Kidney (tissue), 14 donors: ENCODE results near the gene ZNF729. TPM values are rescaled to one million over a fixed set of nuclear protein-coding genes. Genes with fewer than 3 reads are reported as not detected.
"Not testable (repeated sequence)": the region's sequence is repeated elsewhere in the genome, so short reads cannot be mapped to it uniquely, and the experiment has no call there.

ENCODE experiments used
- DNase-seq, 5 donors: peaks; one replicate each; pipeline ENCODE4 v3.0.0-alpha.2; 2013 to 2020
- FAIRE-seq: peaks from 2 replicates; lab custom pipeline; 2012; peaks lifted over from hg19 to GRCh38; lab: Jason Lieb, UNC
- H3K27ac ChIP-seq, 2 donors: one replicate each; pipeline ENCODE4 v1.7.0; 2013; ENCODE audit warnings: low read depth in 2 of 2, low read length in 2 of 2, inconsistent platforms in 1 of 2
- H3K27me3 ChIP-seq: one replicate; pipeline ENCODE4 v1.7.1; 2013; ENCODE audit warnings: low read length, inconsistent platforms; ENCODE audit not compliant: control insufficient read depth, insufficient read depth
- H3K36me3 ChIP-seq, 3 donors: one replicate each; pipeline versions ENCODE4 v1.7.0 to v1.7.1; 2013; ENCODE audit warnings: low read length in 3 of 3, control low read depth in 1 of 3, inconsistent platforms in 1 of 3; ENCODE audit not compliant: insufficient read depth in 3 of 3, control insufficient read depth in 2 of 3
- H3K4me1 ChIP-seq, 3 donors: one replicate each; pipeline versions ENCODE4 v1.7.0 to v1.7.1; 2013; ENCODE audit warnings: low read length in 3 of 3, inconsistent platforms in 1 of 3, low read depth in 1 of 3; ENCODE audit not compliant: control insufficient read depth in 2 of 3, insufficient read depth in 2 of 3
- H3K4me3 ChIP-seq, 3 donors: one replicate each; pipeline versions ENCODE4 v1.7.0 to v1.8.1; 2013; ENCODE audit warnings: low read length in 3 of 3, control low read depth in 1 of 3, inconsistent platforms in 1 of 3
- H3K9ac ChIP-seq, 3 donors: one replicate each; pipeline versions ENCODE4 v1.7.0 to v1.7.1; 2013; ENCODE audit warnings: low read length in 3 of 3, control low read depth in 1 of 3, inconsistent platforms in 1 of 3
- H3K9me3 ChIP-seq, 3 donors: one replicate each; pipeline versions ENCODE4 v1.7.0 to v1.7.1; 2013; ENCODE audit warnings: low read length in 3 of 3, control low read depth in 1 of 3, inconsistent platforms in 1 of 3; ENCODE audit not compliant: control insufficient read depth in 2 of 3, insufficient read depth in 1 of 3
- CTCF ChIP-seq: IDR thresholded peaks from 3 replicates; pipeline ENCODE4 v1.5.1; 2012; ENCODE audit warnings: mild to moderate bottlenecking, moderate library complexity, borderline replicate concordance; ENCODE audit not compliant: insufficient read depth; ENCODE audit errors: extremely low read depth
- intact Hi-C: fragments of 100-400 bp; cut with DNase I; formaldehyde crosslinking; loops from one replicate; pipeline ENCODE4 v1.11.1; 2022
- polyA plus RNA-seq: library from polyadenylated mRNA; stranded (reverse); fragments of 350-450 nt; fragmentation: Illumina TruSeq; extraction: RNeasy Lipid Tissue Mini Kit (QIAGEN cat#74804); gene quantifications from one replicate; pipeline ENCODE4 v1.2.3, GENCODE V29; 2014; ENCODE audit warnings: low read depth, low replicate concordance; ENCODE audit not compliant: insufficient read depth
- total RNA-seq: library from RNA; stranded (reverse); fragmentation: NEBNext Ultra II Directional; extraction: Animal tissue kit (Norgen Biotek cat#: 25700); gene quantifications from one replicate; pipeline ENCODE4 v1.2.1, GENCODE V29; 2021
- donor health status: control.
- donor health status: control.
- donor health status: control.
- donor health status: control.
- donor health status: control.
- donor health status: DM: yes; HTN: yes; CAD: no.
- donor health status: Normal renal cell carcinoma (clear cell type).

Gene ZNF729
- total and polyA plus RNA-seq, 2 donors from 2014 or later = not detected

GRCh38 chr19:22257916-22258315 lies 28.3 kb upstream of the ZNF729 start:
- DNase-seq (no peak), FAIRE-seq (no peak)
- Histone ChIP-seq H3K27me3 (no peaks in the 10 kb centered on the region), H3K4me1 (no peaks in the 10 kb centered on the region), H3K27ac (no peak overlapping the region), H3K36me3 (no peaks in the 10 kb centered on the region), H3K4me3 (no peak overlapping the region), H3K9me3 (peaks cover 0 to 5% (median 2%) of the 10 kb centered on the region in 3 donors), H3K9ac (no peak overlapping the region)
- TF ChIP-seq CTCF = no peak
- intact Hi-C loops = no loop called here

- no peaks in the 10 kb centered on the region for H3K27me3 ChIP-seq
- FAIRE-seq = no peak
- DNase-seq = no peak
- H3K9ac ChIP-seq = no peak overlapping the region
- intact Hi-C loops = no loop called here
- H3K4me3 ChIP-seq = no peak overlapping the region
- no peaks in the 10 kb centered on the region for H3K36me3 ChIP-seq
- peaks cover 0 to 5% (median 2%) of the 10 kb centered on the region in 3 donors for H3K9me3 ChIP-seq
- TF ChIP-seq CTCF = no peak
- H3K4me1 ChIP-seq = no peaks in the 10 kb centered on the region
- H3K27ac ChIP-seq = no peak overlapping the region
Observed at GRCh38 chr19:22260499-22260898, 25.7 kb upstream of the ZNF729 start.

- H3K4me3 ChIP-seq = no peak overlapping the region
- H3K36me3 ChIP-seq = no peaks in the 10 kb centered on the region
- peaks cover 0 to 5% (median 2%) of the 10 kb centered on the region in 3 donors for H3K9me3 ChIP-seq
- no peak for FAIRE-seq
- DNase-seq = no peak
- H3K9ac ChIP-seq = no peak overlapping the region
- intact Hi-C loops = no loop called here
- no peaks in the 10 kb centered on the region for H3K27me3 ChIP-seq
- no peak overlapping the region for H3K27ac ChIP-seq
- no peak for TF ChIP-seq CTCF
- no peaks in the 10 kb centered on the region for H3K4me1 ChIP-seq
Observed at GRCh38 chr19:22261596-22261995, 24.6 kb upstream of the ZNF729 start.

GRCh38 chr19:22263121-22263520 lies 23.1 kb upstream of the ZNF729 start:
- Histone ChIP-seq H3K4me1 (no peaks in the 10 kb centered on the region), H3K36me3 (no peaks in the 10 kb centered on the region), H3K27me3 (no peaks in the 10 kb centered on the region), H3K9ac (no peak overlapping the region), H3K27ac (no peak overlapping the region), H3K4me3 (no peak overlapping the region), H3K9me3 (peaks cover 0 to 5% (median 2%) of the 10 kb centered on the region in 3 donors)
- no peak for FAIRE-seq
- intact Hi-C loops = no loop called here
- DNase-seq = no peak
- no peak for TF ChIP-seq CTCF

GRCh38 chr19:22321554-22321953 lies 35.3 kb downstream of the ZNF729 start:
- H3K9me3 ChIP-seq, H3K36me3 ChIP-seq, H3K4me1 ChIP-seq, intact Hi-C loops, H3K9ac ChIP-seq, FAIRE-seq, H3K27ac ChIP-seq, H3K27me3 ChIP-seq, H3K4me3 ChIP-seq: not testable (repeated sequence)
- peak in 1 of 5 donors; percentile 67 for DNase-seq
